Measurements from ENCODE around the gene SGF29. TPM values are rescaled to one million over a fixed set of nuclear protein-coding genes. Genes with fewer than 3 reads are reported as not detected.
"Not testable (repeated sequence)": the region's sequence is repeated elsewhere in the genome, so short reads cannot be mapped to it uniquely, and the experiment has no call there.

SGF29 gene
- total and polyA plus RNA-seq, 8 donors, result 14.2 to 46.6 (median 21.8) TPM

GRCh38 chr16:28609631-28610594 is 56.2 kb downstream of the SGF29 start, which contains the start of gene SULT1A1:
TSS of gene SULT1A1 (minus strand) at chr16:28610044. CDS start at chr16:28608855, 1,189 bp downstream.
- Histone ChIP-seq H3K9me3 (no peaks in the 10 kb centered on the region), H3K4me3 (peak within 1 kb of the TSS in 1 of 4 donors; percentile 34), H3K27ac (peak within 1 kb of the TSS; percentile 42 to 65 (median 52)), H3K27me3 (no peaks in the 10 kb centered on the region), H3K4me1 (peaks cover 7 to 16% (median 15%) of the 10 kb centered on the region in 3 donors), H3K36me3 (no peaks in the 10 kb centered on the region)
- ATAC-seq (peak; percentile 83 to 91 (median 84)), FAIRE-seq (no peak), DNase-seq (peak; percentile 76 to 96 (median 82))
- intact Hi-C loops (cut with DNase I), result no loop called here
- 7% methylated on average over 11 of the region's 11 CpGs for WGBS, 2 donors
- TF ChIP-seq CTCF (IDR thresholded peaks at IDR 0.05), result no peak

- Histone ChIP-seq H3K27ac (peak overlapping the region; percentile 37 to 65 (median 52)), H3K9me3 (no peaks in the 10 kb centered on the region), H3K36me3 (no peaks in the 10 kb centered on the region), H3K4me1 (peaks cover 7 to 16% (median 15%) of the 10 kb centered on the region in 3 donors), H3K4me3 (peak overlapping the region in 1 of 4 donors; percentile 34), H3K27me3 (no peaks in the 10 kb centered on the region)
- FAIRE-seq (no peak), DNase-seq (peak in 1 of 6 donors; percentile 30), ATAC-seq (no peak)
- intact Hi-C loops (cut with DNase I), result no loop called here
- 44 to 51% methylated on average over 10 of the region's 10 CpGs for WGBS, 2 donors
- no peak for TF ChIP-seq CTCF (IDR thresholded peaks at IDR 0.05)
Measured at GRCh38 chr16:28610595-28611191, 57.0 kb downstream of the SGF29 start.

- ATAC-seq, result peak in 3 of 4 donors; percentile 4 to 14 (median 13)
- no CpG with 5 or more reads among the region's 17 CpGs for WGBS, 2 donors
- not testable (repeated sequence) for FAIRE-seq
Measured at GRCh38 chr16:28612359-28613280, 58.9 kb downstream of the SGF29 start.

GRCh38 chr16:28613912-28614311 is 60.2 kb downstream of the SGF29 start:
- H3K4me3 ChIP-seq, result not testable (repeated sequence)

More at GRCh38 chr16:28612359-28613280, 58.9 kb downstream of the SGF29 start:
- H3K27ac ChIP-seq; H3K36me3 ChIP-seq; H3K9me3 ChIP-seq; H3K4me3 ChIP-seq; H3K27me3 ChIP-seq; DNase-seq; intact Hi-C loops (cut with DNase I): not testable (repeated sequence)
- peaks cover 7 to 16% (median 15%) of the 10 kb centered on the region in 3 donors for H3K4me1 ChIP-seq

GRCh38 chr16:28614561-28614960 is 60.8 kb downstream of the SGF29 start:
- ATAC-seq; H3K36me3 ChIP-seq; H3K9me3 ChIP-seq; H3K27me3 ChIP-seq; FAIRE-seq; H3K4me3 ChIP-seq; H3K27ac ChIP-seq; intact Hi-C loops (cut with DNase I); DNase-seq: not testable (repeated sequence)
- H3K4me1 ChIP-seq, result peaks cover 7 to 12% (median 12%) of the 10 kb centered on the region in 3 donors
- 78 to 79% methylated on average over 11 to 15 of the region's 16 CpGs for WGBS, 2 donors

More at GRCh38 chr16:28613912-28614311, 60.2 kb downstream of the SGF29 start:
- H3K27me3 ChIP-seq; intact Hi-C loops (cut with DNase I); H3K36me3 ChIP-seq; H3K9me3 ChIP-seq; FAIRE-seq; H3K27ac ChIP-seq; DNase-seq; ATAC-seq: not testable (repeated sequence)
- 51% methylated on average over 7 of the region's 26 CpGs; no CpG with 5 or more reads in 1 of the 2 donors for WGBS, 2 donors
- H3K4me1 ChIP-seq, result peaks cover 7 to 16% (median 15%) of the 10 kb centered on the region in 3 donors

All from pancreas (tissue), 10 donors.